Activated CD8-positive, alpha-beta T cell treated with anti-CD3 and anti-CD28 coated beads, Interleukin-2, amount 10 ng/mL, durations not matched to agents 7 days and 5 days (primary cell): ENCODE data around the gene OPN3. TPM values are rescaled to one million over a fixed set of nuclear protein-coding genes. Genes with fewer than 3 reads are reported as not detected.

Source experiments
- ATAC-seq: fragments of 150-1000 bp; cut with Tn5 transposase; one replicate; pipeline ENCODE4 v1.10.0; 2021; ENCODE audit warnings: moderate library complexity
- CTCF ChIA-PET: fragments of 350-600 bp; sonication (Branson Sonifier 250); formaldehyde crosslinking; loops from one replicate; lab custom pipeline; 2021; ENCODE audit warnings: antibody characterized with exemption; lab: Charles Lee
- POLR2A ChIA-PET: fragments of 350-600 bp; sonication (Branson Sonifier 250); formaldehyde crosslinking; loops from one replicate; lab custom pipeline; 2021; ENCODE audit warnings: antibody characterized with exemption; lab: Charles Lee
- DNase-seq: peaks from one replicate; pipeline ENCODE4 v3.0.0-alpha.2; 2020
- H3K27ac Mint-ChIP-seq: one replicate; pipeline ENCODE4 v1.8.0; 2021; ENCODE audit warnings: mild to moderate bottlenecking, mixed read lengths
- H3K27me3 Mint-ChIP-seq: one replicate; pipeline ENCODE4 v1.8.0; 2021; ENCODE audit warnings: low read depth, mixed read lengths
- H3K36me3 Mint-ChIP-seq: one replicate; pipeline ENCODE4 v1.8.0; 2021; ENCODE audit warnings: low read depth, mixed read lengths
- H3K4me1 Mint-ChIP-seq: one replicate; pipeline ENCODE4 v1.8.0; 2021; ENCODE audit warnings: low read depth, mixed read lengths
- H3K4me3 Mint-ChIP-seq: one replicate; pipeline ENCODE4 v1.8.0; 2021; ENCODE audit warnings: mild to moderate bottlenecking, mixed read lengths
- H3K9me3 Mint-ChIP-seq: one replicate; pipeline ENCODE4 v1.8.0; 2022; ENCODE audit warnings: mixed read lengths; ENCODE audit not compliant: insufficient read depth
- total RNA-seq, 2 experiments: library from RNA; stranded (reverse); gene quantifications; one replicate each; pipeline ENCODE4 v1.2.3, GENCODE V29; 2021

Gene OPN3
- total RNA-seq, 2 experiments from 2014 or later, result 15.2 to 15.9 TPM

DNA sequence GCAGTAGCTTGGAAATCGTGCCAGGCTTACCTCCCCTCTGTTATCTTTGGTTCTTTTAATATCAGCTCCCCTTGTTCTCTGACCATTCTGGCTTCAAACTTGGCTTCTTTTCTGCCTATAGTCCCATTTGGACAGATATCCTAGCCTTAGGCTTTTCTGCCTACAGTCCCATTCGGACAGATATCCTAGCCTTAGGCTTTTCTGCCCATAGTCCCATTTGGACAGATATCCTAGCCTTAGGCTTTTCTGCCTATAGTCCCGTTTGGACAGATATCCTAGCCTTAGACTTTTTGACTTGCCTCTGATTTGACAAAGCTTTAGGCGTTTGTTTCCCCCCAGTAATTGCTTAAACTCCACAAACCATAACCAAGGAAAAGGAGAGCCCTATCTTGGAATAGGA, 25.6 kb downstream of the OPN3 start:
- no peaks in the 10 kb centered on the region for H3K36me3 Mint-ChIP-seq
- no peak overlapping the region for H3K4me3 Mint-ChIP-seq
- ChIA-PET CTCF (interaction anchor here (0.8 to 1.8 kb wide), 5 partner anchors 8 to 233 kb away, joined by 3 to 5 read pairs (median 3); no protein-coding TSS in a partner anchor), POLR2A (interaction anchor here (0.7 kb wide), 1 partner anchor 1324 kb away, joined by 3 read pairs; no protein-coding TSS in a partner anchor)
- H3K9me3 Mint-ChIP-seq, result no peaks in the 10 kb centered on the region
- DNase-seq (no peak), ATAC-seq (no peak)
- no peaks in the 10 kb centered on the region for H3K27me3 Mint-ChIP-seq
- no peak overlapping the region for H3K27ac Mint-ChIP-seq
- H3K4me1 Mint-ChIP-seq, result peaks cover 6% of the 10 kb centered on the region

DNA sequence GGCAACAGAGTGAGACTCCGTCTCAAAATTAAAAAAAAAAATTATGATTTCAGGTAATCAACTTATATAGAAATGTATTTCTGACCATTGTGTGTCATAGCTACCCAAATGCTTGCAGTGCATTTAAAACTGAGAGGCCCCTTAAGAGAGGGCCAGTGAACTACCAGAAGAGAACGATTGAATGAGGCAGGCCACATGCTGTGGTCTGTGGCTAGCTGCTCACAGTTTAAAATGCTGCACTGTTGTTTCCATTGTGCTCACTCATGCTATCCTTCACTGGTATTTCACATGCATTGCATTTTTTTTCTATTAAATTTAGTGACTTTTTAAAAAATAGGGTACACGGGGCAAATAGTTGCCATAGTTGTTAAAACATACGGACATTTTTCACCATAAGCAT, 26.0 kb downstream of the OPN3 start:
- Mint-ChIP-seq H3K27ac (no peak overlapping the region), H3K27me3 (no peaks in the 10 kb centered on the region), H3K36me3 (no peaks in the 10 kb centered on the region), H3K4me1 (peaks cover 6% of the 10 kb centered on the region), H3K4me3 (no peak overlapping the region), H3K9me3 (no peaks in the 10 kb centered on the region)
- CTCF ChIA-PET, result interaction anchor here (0.8 to 1.8 kb wide), 5 partner anchors 8 to 233 kb away, joined by 3 to 5 read pairs (median 3); no protein-coding TSS in a partner anchor
- no peak for DNase-seq
- POLR2A ChIA-PET, result interaction anchor here (0.7 kb wide), 1 partner anchor 1324 kb away, joined by 3 read pairs; no protein-coding TSS in a partner anchor
- peak; percentile 52 for ATAC-seq

GRCh38 chr1:241612533-241613477, 27.4 kb downstream of the OPN3 start:
- no peaks in the 10 kb centered on the region for H3K27me3 Mint-ChIP-seq

GRCh38 chr1:241611736-241612135, 28.4 kb downstream of the OPN3 start:
- ChIA-PET POLR2A (interaction anchor here (1.1 kb wide), 1 partner anchor 236 kb away, joined by 3 read pairs; no protein-coding TSS in a partner anchor), CTCF (interaction anchor here (0.6 to 5.0 kb wide), 27 partner anchors 9 to 387 kb away, joined by 3 to 57 read pairs (median 4); partner anchors contain the start of genes KMO and MAP1LC3C)
- H3K27ac Mint-ChIP-seq, result no peak overlapping the region
- H3K27me3 Mint-ChIP-seq, result no peaks in the 10 kb centered on the region
- H3K36me3 Mint-ChIP-seq, result no peaks in the 10 kb centered on the region
- no peak for ATAC-seq
- H3K4me1 Mint-ChIP-seq, result peaks cover 6% of the 10 kb centered on the region
- no peak overlapping the region for H3K4me3 Mint-ChIP-seq
- no peaks in the 10 kb centered on the region for H3K9me3 Mint-ChIP-seq
- no peak for DNase-seq

More at GRCh38 chr1:241612533-241613477, 27.4 kb downstream of the OPN3 start:
- no peak overlapping the region for H3K27ac Mint-ChIP-seq
- peaks cover 6% of the 10 kb centered on the region for H3K4me1 Mint-ChIP-seq
- H3K9me3 Mint-ChIP-seq, result no peaks in the 10 kb centered on the region
- H3K4me3 Mint-ChIP-seq, result no peak overlapping the region
- DNase-seq (no peak), ATAC-seq (no peak)
- CTCF ChIA-PET, result interaction anchor here (0.9 to 5.0 kb wide), 12 partner anchors 9 to 385 kb away, joined by 3 to 57 read pairs (median 4); partner anchors contain the start of gene KMO
- H3K36me3 Mint-ChIP-seq, result no peaks in the 10 kb centered on the region
- POLR2A ChIA-PET, result interaction anchor here (1.1 kb wide), 1 partner anchor 235 kb away, joined by 3 read pairs; no protein-coding TSS in a partner anchor

DNA sequence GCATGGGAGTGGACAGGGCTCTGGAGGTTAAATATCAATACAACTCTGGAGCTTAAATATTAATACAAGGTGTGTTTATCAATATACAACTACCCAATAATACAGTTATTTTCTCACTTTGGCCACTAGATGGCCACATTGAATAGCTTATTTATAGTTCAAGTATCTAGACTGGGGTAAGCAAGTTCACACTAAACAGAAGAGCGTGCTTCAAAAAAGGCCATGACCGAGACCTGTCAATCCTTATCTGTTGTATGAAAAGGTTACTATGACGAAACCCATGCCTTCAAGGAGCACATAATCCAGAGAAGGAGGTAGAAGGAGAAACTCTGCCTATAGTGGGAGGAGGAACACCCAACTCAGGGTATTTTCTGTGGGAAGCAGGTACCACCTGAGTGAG, 29.1 kb downstream of the OPN3 start:
- ChIA-PET CTCF (interaction anchor here (0.6 to 5.0 kb wide), 39 partner anchors 9 to 387 kb away, joined by 3 to 57 read pairs (median 4); partner anchors contain the start of genes EXO1, KMO and MAP1LC3C), POLR2A (no interaction called here)
- peak; percentile 86 for ATAC-seq
- H3K9me3 Mint-ChIP-seq, result no peaks in the 10 kb centered on the region
- no peaks in the 10 kb centered on the region for H3K36me3 Mint-ChIP-seq
- H3K27ac Mint-ChIP-seq, result no peak overlapping the region
- no peak overlapping the region for H3K4me3 Mint-ChIP-seq
- peaks cover 6% of the 10 kb centered on the region for H3K4me1 Mint-ChIP-seq
- H3K27me3 Mint-ChIP-seq, result no peaks in the 10 kb centered on the region
- no peak for DNase-seq

DNA sequence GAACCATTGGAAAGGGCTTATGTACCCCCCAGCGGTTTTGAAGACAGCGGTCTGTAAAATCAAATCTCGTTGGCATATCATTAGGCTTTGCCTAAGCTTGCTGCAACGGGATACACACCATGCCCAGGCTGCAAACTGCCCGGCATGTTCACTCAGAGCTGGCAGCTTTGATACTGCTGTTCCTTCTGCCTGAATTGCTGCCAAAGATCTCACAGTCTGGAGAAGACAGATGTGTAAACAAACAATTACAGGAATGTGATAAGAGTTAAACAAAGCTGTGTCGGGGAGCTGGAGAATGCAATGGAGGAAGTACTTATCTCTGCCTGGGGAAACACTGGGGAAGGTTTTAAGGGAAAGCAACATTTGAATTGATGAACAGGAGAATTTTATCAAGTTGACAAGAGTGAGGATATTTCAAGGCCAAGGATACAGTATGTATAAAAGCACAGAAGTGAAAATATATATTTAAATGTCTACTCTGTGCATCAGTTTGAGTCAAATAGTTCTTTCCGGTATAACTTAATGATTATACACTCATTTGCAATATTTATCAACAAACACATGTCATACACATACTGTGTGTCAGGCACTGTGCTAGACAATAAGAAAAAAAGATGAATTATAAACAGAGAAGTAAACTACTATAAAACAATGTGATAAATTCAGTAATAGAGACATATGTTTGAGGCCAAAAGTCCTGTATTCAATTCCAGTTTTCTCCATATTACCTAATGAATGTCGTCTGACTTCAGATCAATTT, 29.9 kb downstream of the OPN3 start:
- ATAC-seq (no peak), DNase-seq (no peak)
- Mint-ChIP-seq H3K4me1 (peaks cover 6% of the 10 kb centered on the region), H3K36me3 (no peaks in the 10 kb centered on the region), H3K9me3 (no peaks in the 10 kb centered on the region), H3K27ac (no peak overlapping the region), H3K27me3 (no peaks in the 10 kb centered on the region), H3K4me3 (no peak overlapping the region)
- ChIA-PET CTCF (interaction anchor here (0.6 to 5.0 kb wide), 32 partner anchors 8 to 388 kb away, joined by 3 to 57 read pairs (median 4); partner anchors contain the start of genes EXO1 and MAP1LC3C), POLR2A (no interaction called here)

DNA sequence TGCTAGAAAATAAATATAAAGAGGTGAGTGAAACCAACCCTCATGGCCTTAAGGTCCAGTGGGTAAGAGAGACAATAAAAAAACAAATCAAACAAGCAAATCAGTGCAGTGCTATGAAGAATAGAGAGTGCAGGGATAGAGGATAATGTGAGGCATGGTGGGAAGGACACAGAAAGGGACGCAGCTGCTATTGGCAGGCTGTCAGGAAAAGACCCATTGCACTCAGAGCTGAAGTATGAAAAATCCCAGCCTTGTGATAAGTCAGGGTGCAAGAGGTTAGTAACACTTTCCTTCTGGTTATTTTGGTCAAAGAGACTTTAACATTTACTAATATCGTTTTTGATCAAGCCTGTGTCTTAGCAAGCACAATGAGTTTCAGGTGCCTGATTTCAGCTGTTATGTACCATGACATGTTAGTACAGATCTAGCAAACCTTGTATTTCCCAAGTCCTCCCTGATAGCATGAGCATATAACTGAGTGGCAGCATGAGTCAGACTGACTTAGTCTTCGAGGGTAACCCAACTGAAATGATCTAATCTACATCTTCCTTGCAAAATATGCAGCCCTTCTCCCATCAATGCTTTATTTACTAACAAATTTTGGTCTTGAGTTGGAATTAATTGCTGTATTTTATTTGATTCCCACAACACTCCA, 31.7 kb downstream of the OPN3 start:
- ATAC-seq, result no peak
- no peaks in the 10 kb centered on the region for H3K27me3 Mint-ChIP-seq
- ChIA-PET CTCF (interaction anchor here (0.8 to 5.0 kb wide), 2 partner anchors 18 to 124 kb away, joined by 3 to 57 read pairs; no protein-coding TSS in a partner anchor), POLR2A (no interaction called here)
- DNase-seq, result no peak
- peaks cover 2% of the 10 kb centered on the region for H3K36me3 Mint-ChIP-seq
- H3K4me1 Mint-ChIP-seq, result peaks cover 4% of the 10 kb centered on the region
- no peak overlapping the region for H3K27ac Mint-ChIP-seq
- H3K9me3 Mint-ChIP-seq, result no peaks in the 10 kb centered on the region
- no peak overlapping the region for H3K4me3 Mint-ChIP-seq

DNA sequence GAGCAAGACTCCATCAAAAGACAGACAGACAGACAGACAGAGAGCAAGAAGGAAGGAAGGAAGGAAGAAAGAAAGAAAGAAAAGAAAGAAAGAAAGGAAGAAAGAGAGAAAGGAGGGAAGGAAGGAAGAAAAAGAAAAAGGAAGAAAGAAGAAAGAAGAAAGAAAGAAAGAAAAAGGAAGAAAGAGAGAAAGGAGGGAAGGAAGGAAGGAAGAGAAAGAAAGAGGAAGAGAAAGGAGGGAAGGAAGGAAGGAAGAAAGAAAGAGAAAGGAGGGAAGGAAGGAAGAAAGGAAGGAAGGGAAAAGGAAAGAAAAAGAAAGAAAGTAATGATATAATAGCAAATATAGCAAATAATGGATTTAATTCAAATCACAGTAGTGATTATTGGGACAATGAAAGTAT, 32.7 kb downstream of the OPN3 start:
- Mint-ChIP-seq H3K36me3 (peaks cover 2% of the 10 kb centered on the region), H3K27me3 (no peaks in the 10 kb centered on the region), H3K4me1 (no peaks in the 10 kb centered on the region), H3K27ac (no peak overlapping the region), H3K4me3 (no peak overlapping the region), H3K9me3 (no peaks in the 10 kb centered on the region)
- DNase-seq (no peak), ATAC-seq (no peak)
- ChIA-PET POLR2A (interaction anchor here (0.7 kb wide), 1 partner anchor 742 kb away, joined by 3 read pairs; no protein-coding TSS in a partner anchor), CTCF (no interaction called here)

DNA sequence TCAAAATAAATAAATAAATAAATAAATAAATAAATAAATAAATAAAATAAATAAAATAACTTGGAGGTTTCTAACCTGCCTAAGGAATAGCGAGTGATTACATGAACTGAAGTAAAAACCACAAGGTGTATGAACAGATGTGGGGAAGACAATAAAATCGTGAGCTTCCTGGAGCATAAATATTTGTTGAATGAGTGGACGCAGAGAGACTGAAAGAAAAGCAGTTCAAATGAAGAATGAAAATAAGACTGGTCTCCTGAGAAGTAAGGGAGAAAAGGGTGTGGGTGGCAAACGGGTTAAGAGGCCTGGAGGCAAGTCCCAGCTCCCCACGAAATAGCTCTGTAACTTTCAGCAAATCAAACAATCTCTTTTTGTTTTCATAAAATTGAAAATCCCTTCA, 33.6 kb downstream of the OPN3 start:
- POLR2A ChIA-PET, result no interaction called here
- no peak overlapping the region for H3K27ac Mint-ChIP-seq
- no peaks in the 10 kb centered on the region for H3K27me3 Mint-ChIP-seq
- H3K9me3 Mint-ChIP-seq, result no peaks in the 10 kb centered on the region
- CTCF ChIA-PET, result interaction anchor here (0.7 to 1.2 kb wide), 4 partner anchors 8 to 229 kb away, joined by 3 read pairs; no protein-coding TSS in a partner anchor
- peaks cover 5% of the 10 kb centered on the region for H3K36me3 Mint-ChIP-seq
- no peak for ATAC-seq
- H3K4me1 Mint-ChIP-seq, result no peaks in the 10 kb centered on the region
- no peak overlapping the region for H3K4me3 Mint-ChIP-seq
- no peak for DNase-seq

DNA sequence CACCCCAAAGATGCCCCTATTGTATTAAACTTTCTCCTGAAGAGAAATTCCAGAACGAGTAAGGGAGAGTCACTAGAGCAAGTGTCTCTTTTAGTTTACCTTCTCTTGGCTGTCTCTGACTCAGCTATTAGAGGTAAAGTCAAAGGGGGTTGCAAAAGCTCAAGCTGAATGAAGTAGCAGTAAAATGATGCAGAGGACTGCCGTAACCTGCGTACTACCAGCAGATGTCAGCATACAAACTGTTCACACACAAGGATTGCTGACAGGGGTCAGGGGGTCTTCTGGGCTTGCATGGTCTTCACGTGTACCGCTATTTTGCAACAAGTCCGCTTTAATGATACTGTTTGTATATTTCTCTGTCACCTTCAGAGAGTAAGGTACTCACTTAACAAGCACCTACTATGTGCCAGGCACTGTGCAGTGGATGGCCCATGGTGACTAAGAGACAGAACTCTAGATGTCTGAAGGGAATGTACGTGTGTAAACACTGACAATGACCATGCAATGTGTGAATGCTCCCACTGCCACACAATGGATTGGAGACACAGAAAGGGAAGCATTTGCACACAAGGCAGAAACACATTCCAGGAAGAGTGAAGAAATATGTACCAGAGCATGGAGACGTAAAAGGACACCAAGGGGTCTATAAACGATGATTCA, 34.9 kb downstream of the OPN3 start:
- Mint-ChIP-seq H3K4me1 (no peaks in the 10 kb centered on the region), H3K27me3 (no peaks in the 10 kb centered on the region), H3K9me3 (no peaks in the 10 kb centered on the region), H3K4me3 (no peak overlapping the region), H3K36me3 (peaks cover 5% of the 10 kb centered on the region), H3K27ac (no peak overlapping the region)
- POLR2A ChIA-PET, result no interaction called here
- ATAC-seq (no peak), DNase-seq (no peak)
- CTCF ChIA-PET, result interaction anchor here (0.7 kb wide), 1 partner anchor 24 kb away, joined by 3 read pairs; no protein-coding TSS in a partner anchor
